SK-N-MC (cell line): Measurements from ENCODE around the gene SIGLEC15.

Experiments used
- EZH2 ChIP-seq: fragments of 200-600 bp; sonication (generic); IDR thresholded peaks from one replicate; pipeline ENCODE4 v1.6.1; 2017; ENCODE audit warnings: antibody characterized with exemption
- POLR2AphosphoS5 ChIP-seq: IDR thresholded peaks from 2 replicates; pipeline ENCODE4 v1.6.1; 2012; ENCODE audit warnings: mild to moderate bottlenecking, low read depth, low read length, borderline replicate concordance

DNA sequence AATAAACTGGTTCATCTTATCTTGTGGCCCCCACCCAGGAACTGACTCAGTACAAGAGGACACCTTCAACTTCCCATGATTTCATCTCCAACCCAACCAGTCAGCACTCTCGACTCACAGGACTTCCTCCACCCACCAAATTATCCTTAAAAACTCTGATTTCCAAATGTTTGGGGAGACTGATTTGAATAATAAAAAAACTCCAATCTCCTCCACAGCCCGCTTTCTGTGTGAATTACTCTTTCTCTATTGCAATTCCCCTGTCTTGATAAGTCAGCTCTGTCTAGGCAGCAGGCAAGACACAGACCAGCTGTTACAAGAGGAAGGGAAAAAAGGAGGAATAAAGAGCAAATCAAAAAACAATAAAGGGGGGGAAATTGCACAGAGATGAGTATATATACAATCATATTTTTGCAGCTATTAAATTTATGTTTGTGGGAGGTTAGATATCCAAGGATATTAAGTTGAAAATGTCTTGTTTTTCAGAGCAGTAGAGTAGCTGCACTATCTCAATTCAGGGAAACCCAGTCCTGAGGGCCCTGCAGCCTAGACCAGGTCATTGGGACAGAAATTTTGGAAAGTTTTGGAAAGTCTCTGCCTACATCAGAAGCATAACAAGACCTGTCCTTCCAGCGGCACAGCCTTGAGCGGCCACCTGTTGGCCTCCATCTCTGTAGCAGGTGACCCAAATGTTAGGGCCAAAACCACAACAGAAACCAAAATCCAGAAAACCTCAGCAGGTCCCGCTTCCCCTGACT is 32.8 kb upstream of the SIGLEC15 start:
- TF ChIP-seq POLR2AphosphoS5 (no peak), EZH2 (no peak)
